RKO (cell line): ENCODE results near the gene XYLT1.

ENCODE experiments used
- DNase-seq: peaks from one replicate; pipeline ENCODE4 v3.0.0-alpha.2; 2016; ENCODE audit warnings: low spot score

The XYLT1 gene

DNA sequence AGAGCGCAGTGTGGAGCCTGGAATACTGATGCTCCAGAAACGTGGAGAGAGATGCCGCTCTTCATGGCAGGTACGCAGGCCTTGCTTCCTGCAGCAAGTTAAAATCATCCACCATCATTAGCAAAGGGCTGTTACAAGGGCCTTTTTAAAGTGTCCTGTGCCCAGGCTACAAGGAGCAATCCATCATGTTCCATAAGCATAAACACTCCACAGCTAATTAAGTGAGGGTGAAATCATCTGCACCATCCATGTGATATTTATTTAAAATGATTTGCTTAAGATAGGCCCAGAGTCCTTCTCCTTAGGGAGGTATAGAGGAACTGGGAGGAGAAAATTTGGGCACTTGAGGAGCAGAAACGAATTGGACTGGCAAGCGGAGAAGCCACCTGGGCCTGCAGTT is 372.1 kb downstream of the XYLT1 start:
- no peak for DNase-seq

GRCh38 chr16:17084130-17084529 is 386.6 kb downstream of the XYLT1 start:
- peak; percentile 26 for DNase-seq

DNA sequence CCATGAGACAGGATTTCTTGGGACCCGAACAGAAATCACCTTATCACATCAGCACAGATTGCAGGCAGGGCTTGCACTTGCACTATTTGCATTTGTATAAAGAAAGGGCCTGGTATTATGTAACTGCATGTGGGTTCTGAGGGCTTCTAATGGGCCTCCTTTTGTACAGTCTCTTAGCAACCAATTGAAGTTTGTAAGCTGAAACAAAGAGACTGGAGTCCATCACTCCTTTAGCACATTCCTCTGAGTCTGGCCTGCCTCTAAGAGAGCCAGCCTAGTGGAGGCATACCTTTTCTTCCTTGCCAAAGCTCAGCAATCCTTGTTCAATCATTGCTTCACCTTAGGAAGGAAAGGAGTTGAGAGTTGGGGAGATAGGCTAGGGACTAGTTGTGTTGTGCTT is 387.1 kb downstream of the XYLT1 start:
- no peak for DNase-seq

DNA sequence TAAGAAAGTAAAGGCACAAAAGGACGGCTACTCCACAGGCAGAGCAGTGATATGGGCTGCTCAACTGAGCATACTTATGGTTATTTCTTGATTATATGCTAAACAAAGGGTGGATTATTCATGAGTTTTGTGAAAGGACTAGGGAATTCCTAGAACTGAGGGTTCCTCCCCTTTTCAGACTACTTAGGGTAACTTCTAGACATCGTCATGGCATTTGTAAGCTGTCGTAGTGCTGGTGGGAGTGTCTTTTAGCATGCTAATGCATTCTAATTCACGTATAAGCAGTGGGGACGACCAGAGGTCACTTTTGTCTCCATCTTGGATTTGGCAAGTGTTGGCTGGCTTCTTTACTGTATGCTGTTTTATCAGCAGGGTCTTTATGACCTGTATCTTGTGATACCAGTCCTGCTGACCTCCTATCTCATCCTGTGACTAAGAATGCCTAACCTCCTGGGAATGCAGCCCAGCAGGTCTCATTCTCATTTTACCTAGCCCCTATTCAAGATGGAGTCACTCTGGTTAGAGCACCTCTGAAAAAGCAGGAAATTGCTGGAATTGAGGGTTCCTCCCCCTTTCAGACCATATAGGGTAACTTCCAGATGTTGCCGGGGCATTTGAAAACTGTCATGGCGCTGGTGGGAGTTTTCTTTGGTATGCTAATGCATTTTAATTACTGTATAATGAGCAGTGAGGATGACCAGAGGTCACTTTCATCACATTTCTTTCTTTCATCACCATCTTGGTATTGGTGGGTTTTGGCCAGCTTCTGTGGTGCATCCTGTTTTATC is 388.5 kb downstream of the XYLT1 start:
- DNase-seq: no peak

DNA sequence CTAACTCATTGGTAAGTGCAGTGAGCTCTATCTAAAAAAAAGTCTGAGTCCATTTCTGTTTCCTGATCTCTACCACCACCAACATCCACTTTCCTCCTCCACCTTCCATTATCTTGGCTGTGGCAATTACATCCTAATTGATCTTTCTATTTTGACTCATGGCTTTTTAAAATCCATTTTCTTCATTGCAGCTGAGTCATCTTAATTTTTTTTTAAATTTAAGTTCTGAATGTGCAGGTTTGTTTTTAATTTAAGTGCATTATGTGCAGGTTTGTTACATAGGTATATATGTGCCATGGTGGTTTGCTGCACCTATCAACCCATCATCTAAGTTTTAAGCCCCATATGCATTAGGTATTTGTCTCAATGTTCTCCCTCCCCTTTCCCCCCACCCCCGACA is 390.7 kb downstream of the XYLT1 start:
- no peak for DNase-seq

GRCh38 chr16:17078931-17079631 is 391.7 kb downstream of the XYLT1 start:
- no peak for DNase-seq

DNA sequence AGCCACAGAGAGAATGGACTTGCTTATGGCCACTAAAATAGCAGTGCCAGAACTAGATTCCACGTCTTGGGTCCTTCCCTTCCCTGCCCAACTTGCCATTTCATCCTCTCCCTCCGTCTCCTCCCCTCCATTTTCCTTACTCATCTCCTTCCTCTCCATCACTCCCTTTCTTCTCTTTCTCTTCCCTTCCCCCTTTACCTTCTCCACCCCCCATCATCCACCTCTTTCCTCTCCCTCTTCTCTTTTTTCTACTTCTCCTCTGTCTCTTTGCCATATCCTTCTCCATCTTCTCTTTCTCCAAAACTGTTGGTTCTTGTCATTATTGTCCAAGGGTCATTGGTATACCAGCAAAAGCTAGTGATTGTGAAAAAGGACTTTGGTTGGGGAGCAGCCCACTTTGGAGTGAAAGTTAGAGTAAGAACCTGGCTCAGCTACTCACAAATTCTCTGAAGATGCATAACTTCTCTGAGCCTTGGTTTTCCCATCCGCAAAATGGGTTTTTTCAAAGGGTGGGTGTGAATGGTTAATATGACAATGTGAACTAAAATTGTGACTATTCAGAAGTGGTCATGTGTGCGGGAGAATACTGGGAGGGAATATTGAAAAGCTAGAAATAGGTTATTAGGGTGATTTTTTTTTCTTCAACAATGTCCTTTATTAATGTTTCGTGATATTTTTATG is 393.8 kb downstream of the XYLT1 start:
- no peak for DNase-seq

DNA sequence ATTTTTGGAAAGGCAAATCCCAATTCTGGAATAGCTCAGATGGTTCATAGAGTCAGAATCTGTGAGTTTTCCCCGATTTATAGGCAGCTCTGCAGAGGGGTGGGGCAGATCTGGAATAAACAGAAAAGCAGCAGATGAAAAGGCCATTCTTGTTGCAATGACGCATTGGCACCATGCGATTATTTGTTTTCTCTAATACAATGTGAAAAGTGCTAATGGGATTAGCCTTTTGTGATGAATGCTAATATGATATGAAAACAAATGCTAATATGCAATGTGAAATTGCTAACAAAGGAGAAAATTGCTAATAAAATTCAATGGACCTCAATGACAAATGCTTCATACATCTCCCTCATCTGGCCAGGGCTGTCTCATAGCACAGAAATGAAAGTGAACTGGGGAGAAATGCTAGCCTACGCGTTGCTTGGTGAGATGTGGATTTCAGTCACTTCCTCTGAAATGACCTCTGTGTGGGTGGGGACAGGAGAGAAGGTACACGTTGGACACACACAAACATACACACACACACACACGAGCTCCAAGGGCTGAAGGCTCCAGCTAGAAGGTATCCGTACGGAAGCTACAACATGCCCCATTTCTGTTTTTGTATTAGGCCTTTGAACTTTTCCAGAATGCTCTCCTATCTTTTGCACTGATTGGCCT is 394.5 kb downstream of the XYLT1 start:
- DNase-seq: no peak

DNA sequence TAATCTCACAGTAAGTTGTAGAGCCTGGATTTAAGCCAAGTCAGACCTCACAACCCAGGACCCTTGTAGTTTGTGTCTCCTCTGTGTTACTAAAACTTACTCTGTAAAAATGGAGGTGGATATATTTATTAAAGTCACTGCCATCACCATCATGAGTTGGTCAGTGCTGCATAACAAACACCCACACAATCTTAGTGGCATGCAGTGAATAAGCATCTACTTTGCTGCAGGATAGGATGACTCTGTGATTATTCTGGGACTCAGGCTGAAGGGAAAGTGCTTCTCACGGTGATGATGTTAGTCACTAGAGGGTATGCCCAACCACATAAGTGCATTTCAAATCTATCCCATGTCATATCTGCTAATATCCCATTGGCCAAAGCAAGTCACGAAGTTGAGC is 398.7 kb downstream of the XYLT1 start:
- DNase-seq: peak; percentile 42

DNA sequence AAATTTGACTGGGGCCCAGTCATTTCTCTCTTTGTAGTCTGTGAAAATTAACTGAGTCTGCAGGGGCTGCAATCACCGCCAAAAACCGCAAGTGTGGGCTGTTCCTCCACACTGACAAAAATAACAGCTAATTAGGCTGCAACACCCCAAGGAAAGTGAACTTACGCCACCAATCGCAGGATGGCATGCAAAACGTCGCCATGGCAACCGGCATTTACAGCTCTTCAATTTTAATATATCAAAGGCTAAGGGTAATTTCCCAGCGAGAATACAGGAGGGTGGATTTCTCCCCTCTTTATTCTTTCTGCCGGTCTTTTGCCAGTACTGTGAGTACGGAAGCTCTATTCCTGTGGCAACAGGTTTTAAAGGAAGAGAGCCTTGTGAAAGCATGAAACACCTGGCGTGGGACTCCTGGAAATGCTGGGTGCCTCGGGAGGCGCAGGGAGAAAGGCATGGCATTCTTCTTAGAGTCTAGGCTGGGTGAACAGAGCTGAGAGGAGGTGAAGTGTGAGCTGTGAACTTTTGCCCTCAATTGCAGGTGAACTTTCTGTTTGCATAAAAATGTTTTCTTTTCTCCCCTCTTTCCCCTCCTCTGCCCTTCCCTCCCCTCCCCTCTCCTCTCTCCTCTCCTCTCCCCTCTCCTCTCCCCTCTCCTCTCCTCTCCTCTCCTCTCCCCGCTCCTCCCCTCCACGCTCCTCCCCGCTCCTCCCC is 399.7 kb downstream of the XYLT1 start:
- DNase-seq: no peak

DNA sequence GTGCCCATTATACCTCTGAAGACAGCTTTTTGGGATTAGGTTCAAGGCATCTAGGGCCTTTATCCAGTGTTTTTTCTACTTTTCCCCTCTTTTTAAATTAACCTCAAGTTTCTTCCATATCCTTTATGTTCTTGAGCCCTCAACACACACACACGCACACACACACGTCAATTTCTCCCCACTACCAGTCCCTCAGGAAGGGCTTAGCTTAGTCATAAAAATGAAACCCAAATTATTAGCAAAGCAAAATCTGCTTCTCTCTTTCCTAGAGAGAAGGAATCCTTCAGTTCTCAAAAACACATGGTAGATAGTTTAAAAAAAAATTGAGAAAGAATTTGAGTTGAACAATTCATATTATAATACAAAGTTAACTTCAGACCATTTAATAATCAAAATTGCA is 401.1 kb downstream of the XYLT1 start:
- DNase-seq: no peak

DNA sequence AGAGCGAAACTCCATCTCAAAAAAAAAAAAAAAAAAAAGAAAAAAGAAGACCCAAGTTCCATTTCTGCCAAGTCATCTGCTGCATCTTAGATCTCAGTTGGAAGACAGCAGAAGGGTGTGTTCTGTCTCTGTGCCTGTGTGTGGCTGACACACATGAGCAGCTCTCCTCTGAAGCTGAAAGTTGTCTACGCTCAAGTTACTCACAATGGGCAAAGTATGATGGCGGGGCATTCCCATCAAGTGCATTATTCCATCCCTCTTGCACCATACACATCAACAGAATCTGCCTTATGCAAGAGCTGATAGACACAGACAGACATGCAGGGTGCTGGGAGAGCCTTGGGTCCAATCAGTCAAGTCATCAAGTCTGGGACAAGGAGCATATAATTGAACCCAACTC is 402.2 kb downstream of the XYLT1 start:
- DNase-seq: no peak

- DNase-seq: no peak
Observed at GRCh38 chr16:17067882-17068281, 402.9 kb downstream of the XYLT1 start.

GRCh38 chr16:17063201-17064139 is 407.3 kb downstream of the XYLT1 start:
- no peak for DNase-seq

- no peak for DNase-seq
Observed at GRCh38 chr16:17062676-17063075, 408.1 kb downstream of the XYLT1 start.

DNA sequence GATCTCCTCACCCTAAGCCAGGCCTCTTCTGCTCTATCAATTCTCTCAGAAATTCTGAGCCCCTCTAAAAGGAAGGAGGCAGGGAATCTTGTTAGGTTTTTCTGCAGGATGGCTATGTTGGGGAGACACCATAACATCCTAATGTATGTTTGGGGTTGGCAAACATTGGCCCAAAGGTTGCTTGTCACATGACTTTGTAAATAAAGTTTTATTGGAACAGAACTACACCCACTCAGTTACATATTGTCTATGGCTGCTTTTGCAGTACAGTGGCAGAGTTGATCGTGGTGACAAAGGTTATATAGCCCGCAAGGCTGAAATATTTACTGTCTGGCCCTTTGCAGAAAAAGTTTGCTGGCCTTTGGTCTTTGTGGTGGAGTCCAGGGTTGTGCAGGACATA is 409.4 kb downstream of the XYLT1 start:
- no peak for DNase-seq

DNA sequence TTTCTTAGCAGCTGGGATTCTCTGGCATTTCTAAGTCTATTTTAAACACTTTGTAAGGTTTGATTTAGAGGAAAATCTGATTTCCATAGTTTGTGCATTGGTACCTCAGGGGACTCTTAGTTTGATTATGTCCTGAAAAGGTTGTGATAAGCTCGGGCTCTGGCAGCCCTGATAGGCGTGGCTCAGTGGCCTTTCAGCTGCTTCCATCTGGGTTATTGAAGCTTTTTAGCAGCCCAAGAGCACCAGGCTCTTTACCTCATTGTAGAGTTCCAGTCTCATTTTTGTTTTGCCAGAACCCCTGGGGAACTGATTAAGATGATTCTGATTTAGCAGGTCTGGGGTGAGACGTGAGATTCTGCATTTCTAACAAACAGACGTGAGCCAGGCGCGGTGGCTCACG is 412.3 kb downstream of the XYLT1 start:
- DNase-seq: no peak

DNA sequence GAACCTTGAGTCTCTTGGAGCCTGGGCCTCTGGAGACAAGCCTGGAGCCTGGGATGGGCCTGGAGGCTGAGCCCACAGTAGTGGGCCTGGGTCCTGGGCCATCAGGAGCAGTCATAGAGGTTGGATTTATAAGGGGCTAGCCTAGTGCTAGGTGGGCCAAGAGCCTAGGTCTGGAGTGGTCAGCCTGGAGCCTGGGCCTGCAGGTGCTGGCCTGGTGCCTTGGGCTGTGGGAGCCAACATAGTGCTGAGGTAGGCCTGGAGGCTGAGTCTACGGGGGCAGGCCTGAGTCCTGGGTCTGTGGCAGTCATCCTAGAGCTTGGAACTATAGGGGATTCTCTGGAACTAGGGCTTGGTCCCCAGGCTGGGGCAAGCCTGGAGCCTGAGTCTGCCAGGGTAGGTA is 414.1 kb downstream of the XYLT1 start:
- DNase-seq: no peak

- DNase-seq: no peak
Observed at GRCh38 chr16:17053536-17054160, 417.1 kb downstream of the XYLT1 start.
